HUDEP-2 (cell line): Measurements from ENCODE around the gene PPDPF.

Experiments used
- DNase-seq, 76 experiments: peaks; one replicate each; lab custom pipeline; 2025; ENCODE audit not compliant: unreplicated experiment in 76 of 76; lab: John Stamatoyannopoulos, UW

The PPDPF gene

GRCh38 chr20:63487116-63487764 lies 33.3 kb upstream of the PPDPF start:
- DNase-seq, result no peak

- no peak for DNase-seq
These were observed 32.8 kb upstream of the PPDPF start for GRCh38 chr20:63487781-63488241.

GRCh38 chr20:63488315-63489251 lies 32.0 kb upstream of the PPDPF start:
- no peak for DNase-seq

- DNase-seq, result no peak
These were observed 30.1 kb upstream of the PPDPF start for GRCh38 chr20:63490416-63490815.

GRCh38 chr20:63491078-63491477 lies 29.5 kb upstream of the PPDPF start:
- DNase-seq, result no peak

- no peak for DNase-seq
These were observed 28.8 kb upstream of the PPDPF start for GRCh38 chr20:63491635-63492230.

- no peak for DNase-seq
These were observed 28.0 kb upstream of the PPDPF start for GRCh38 chr20:63492518-63492917.

- DNase-seq, result no peak
These were observed 27.6 kb upstream of the PPDPF start for GRCh38 chr20:63492982-63493381.

- DNase-seq, result no peak
These were observed 27.0 kb upstream of the PPDPF start for GRCh38 chr20:63493563-63494020.

- no peak for DNase-seq
These were observed 26.5 kb upstream of the PPDPF start for GRCh38 chr20:63494084-63494419.

- DNase-seq, result no peak
These were observed 26.0 kb upstream of the PPDPF start for GRCh38 chr20:63494420-63495166.

- no peak for DNase-seq
These were observed 25.3 kb upstream of the PPDPF start for GRCh38 chr20:63495167-63495720.

- DNase-seq, result peak in 50 of 76 experiments; percentile 4 to 68 (median 38)
These were observed 24.6 kb upstream of the PPDPF start for GRCh38 chr20:63495741-63496595.

- no peak for DNase-seq
These were observed 23.9 kb upstream of the PPDPF start for GRCh38 chr20:63496596-63497120.

- DNase-seq, result no peak
These were observed 23.2 kb upstream of the PPDPF start for GRCh38 chr20:63497138-63497945.

- DNase-seq, result peak in 1 of 76 experiments; percentile 26
These were observed 22.3 kb upstream of the PPDPF start for GRCh38 chr20:63497946-63498935.

- peak in 7 of 76 experiments; percentile 4 to 28 (median 17) for DNase-seq
These were observed 21.6 kb upstream of the PPDPF start, which contains the start of gene EEF1A2 for GRCh38 chr20:63498960-63499337. TSS of gene EEF1A2 (minus strand) at chr20:63499083. CDS start at chr20:63497763, 1,320 bp downstream.
